H9 (cell line): ENCODE data around the gene HIPK1. TPM values are rescaled to one million over a fixed set of nuclear protein-coding genes. Genes with fewer than 3 reads are reported as not detected.

Source experiments
- DNase-seq: peaks from one replicate; pipeline ENCODE4 v3.0.0-alpha.2; 2017
- H2AFZ ChIP-seq: one replicate; pipeline ENCODE4 v1.6.1; 2013; ENCODE audit warnings: mild to moderate bottlenecking, low read length, control low read depth, moderate library complexity
- H2AK5ac ChIP-seq: 2 replicates; pipeline ENCODE4 v1.6.1; 2013; ENCODE audit warnings: low read length, control low read depth, mixed read lengths; ENCODE audit not compliant: insufficient read length
- H2BK120ac ChIP-seq: one replicate; pipeline ENCODE4 v1.6.1; 2013; ENCODE audit warnings: low read depth, mild to moderate bottlenecking, low read length, control low read depth, inconsistent platforms; ENCODE audit not compliant: poor library complexity, severe bottlenecking
- H2BK12ac ChIP-seq: 2 replicates; pipeline ENCODE4 v1.6.1; 2013; ENCODE audit warnings: low read length, control low read depth, mixed read lengths, low read depth; ENCODE audit not compliant: insufficient read length
- H2BK15ac ChIP-seq: 2 replicates; pipeline ENCODE4 v1.6.1; 2013; ENCODE audit warnings: low read depth, low read length, control low read depth
- H2BK20ac ChIP-seq: one replicate; pipeline ENCODE4 v1.6.1; 2013; ENCODE audit warnings: low read depth, mild to moderate bottlenecking, low read length, control low read depth, inconsistent platforms; ENCODE audit not compliant: poor library complexity, severe bottlenecking
- H2BK5ac ChIP-seq: 2 replicates; pipeline ENCODE4 v1.6.1; 2013; ENCODE audit warnings: low read length, control low read depth, mixed read lengths; ENCODE audit not compliant: insufficient read length
- H3K14ac ChIP-seq: 2 replicates; pipeline ENCODE4 v1.6.1; 2013; ENCODE audit warnings: low read length, control low read depth; ENCODE audit not compliant: insufficient read depth
- H3K18ac ChIP-seq: 2 replicates; pipeline ENCODE4 v1.6.1; 2013; ENCODE audit warnings: low read depth, mild to moderate bottlenecking, mixed read lengths, low read length, control low read depth; ENCODE audit not compliant: insufficient read length
- H3K23ac ChIP-seq: 2 replicates; pipeline ENCODE4 v1.6.1; 2013; ENCODE audit warnings: low read length, control low read depth, mixed read lengths, low read depth; ENCODE audit not compliant: insufficient read length
- H3K23me2 ChIP-seq: 2 replicates; pipeline ENCODE4 v1.6.1; 2013; ENCODE audit warnings: low read depth, mild to moderate bottlenecking, mixed read lengths, low read length, control low read depth; ENCODE audit not compliant: insufficient read length, poor library complexity, severe bottlenecking
- H3K27ac ChIP-seq: 2 replicates; pipeline ENCODE4 v1.5.1; 2013; ENCODE audit warnings: low read length, control low read depth, mixed read lengths, low read depth; ENCODE audit not compliant: insufficient read length
- H3K27me3 ChIP-seq: 2 replicates; pipeline ENCODE4 v1.6.1; 2013; ENCODE audit warnings: low read length, control low read depth, inconsistent platforms; ENCODE audit not compliant: insufficient read depth
- H3K4ac ChIP-seq: 2 replicates; pipeline ENCODE4 v1.6.1; 2013; ENCODE audit warnings: low read depth, mild to moderate bottlenecking, control low read depth, inconsistent platforms, low read length, moderate library complexity
- H3K4me1 ChIP-seq: 2 replicates; pipeline ENCODE4 v1.6.1; 2013; ENCODE audit warnings: low read length, control low read depth, inconsistent platforms; ENCODE audit not compliant: insufficient read depth
- H3K4me2 ChIP-seq: 2 replicates; pipeline ENCODE4 v1.6.1; 2013; ENCODE audit warnings: low read length, control low read depth, mixed read lengths; ENCODE audit not compliant: insufficient read length, insufficient read depth
- H3K56ac ChIP-seq: 2 replicates; pipeline ENCODE4 v1.6.1; 2013; ENCODE audit warnings: low read depth, mild to moderate bottlenecking, mixed read lengths, low read length, control low read depth; ENCODE audit not compliant: insufficient read length
- H3K79me1 ChIP-seq: 2 replicates; pipeline ENCODE4 v1.6.1; 2013; ENCODE audit warnings: low read depth, mild to moderate bottlenecking, moderate library complexity, low read length, control low read depth, inconsistent platforms; ENCODE audit not compliant: insufficient read depth, poor library complexity, severe bottlenecking
- H3K79me2 ChIP-seq: 2 replicates; pipeline ENCODE4 v1.6.1; 2013; ENCODE audit warnings: low read length, control low read depth, inconsistent platforms; ENCODE audit not compliant: insufficient read depth
- H3K9ac ChIP-seq: 2 replicates; pipeline ENCODE4 v1.6.1; 2013; ENCODE audit warnings: low read length, control low read depth, mixed read lengths; ENCODE audit not compliant: insufficient read length; ENCODE audit errors: extremely low read depth
- H3K9me3 ChIP-seq: one replicate; pipeline ENCODE4 v1.6.1; 2013; ENCODE audit warnings: low read depth, low read length, inconsistent platforms; ENCODE audit not compliant: control insufficient read depth
- H3T11ph ChIP-seq: one replicate; pipeline ENCODE4 v1.6.1; 2013; ENCODE audit warnings: mild to moderate bottlenecking, low read length, control low read depth, inconsistent platforms
- H4K20me1 ChIP-seq: one replicate; pipeline ENCODE4 v1.6.1; 2013; ENCODE audit not compliant: control insufficient read depth, insufficient read length, insufficient read depth
- H4K5ac ChIP-seq: 2 replicates; pipeline ENCODE4 v1.6.1; 2013; ENCODE audit warnings: low read depth, mild to moderate bottlenecking, mixed read lengths, low read length, control low read depth; ENCODE audit not compliant: insufficient read length
- H4K8ac ChIP-seq: replicated peaks from 2 replicates; pipeline ENCODE4 v1.6.1; 2013; ENCODE audit warnings: low read length, control low read depth, mixed read lengths, low read depth; ENCODE audit not compliant: insufficient read length
- H4K91ac ChIP-seq: 2 replicates; pipeline ENCODE4 v1.6.1; 2013; ENCODE audit warnings: low read depth, mild to moderate bottlenecking, moderate library complexity, mixed read lengths, low read length, control low read depth; ENCODE audit not compliant: insufficient read length
- H3K27ac Mint-ChIP-seq, 3 experiments: 2 replicates in 2 of 3; 3 replicates in 1 of 3; pipeline ENCODE4 v1.8.0; 2020 to 2021; ENCODE audit warnings: mixed read lengths in 3 of 3, mild to moderate bottlenecking in 1 of 3, moderate library complexity in 1 of 3
- H3K27me3 Mint-ChIP-seq: 2 replicates; pipeline ENCODE4 v1.8.0; 2021; ENCODE audit warnings: low read depth, mild to moderate bottlenecking, moderate library complexity, mixed read lengths
- H3K36me3 Mint-ChIP-seq, 3 experiments: 2 replicates in 2 of 3; 3 replicates in 1 of 3; pipeline ENCODE4 v1.8.0; 2020 to 2021; ENCODE audit warnings: low read depth in 3 of 3, mixed read lengths in 3 of 3; ENCODE audit not compliant: insufficient read depth in 1 of 3
- H3K4me1 Mint-ChIP-seq, 2 experiments: 2 replicates each; pipeline ENCODE4 v1.8.0; 2020; ENCODE audit warnings: mixed read lengths in 2 of 2
- H3K4me3 Mint-ChIP-seq, 2 experiments: 2 replicates in 1 of 2; 3 replicates in 1 of 2; pipeline ENCODE4 v1.8.0; 2020 to 2021; ENCODE audit warnings: mild to moderate bottlenecking in 2 of 2, mixed read lengths in 2 of 2, moderate library complexity in 1 of 2
- H3K9me3 Mint-ChIP-seq, 2 experiments: 2 replicates in 1 of 2; 3 replicates in 1 of 2; pipeline ENCODE4 v1.8.0; 2020; ENCODE audit warnings: mild to moderate bottlenecking in 2 of 2, mixed read lengths in 2 of 2, moderate library complexity in 1 of 2
- CTCF ChIP-seq: fragments of 200-600 bp; sonication (generic); conservative IDR thresholded peaks from 3 replicates; pipeline ENCODE4 v1.8.0; 2021; ENCODE audit warnings: antibody characterized with exemption, mild to moderate bottlenecking
- WGBS: extraction: QIAGEN DNeasy Blood & Tissue Kit; methylation state at CpG from one replicate; pipeline ENCODE4 v1.1.7; 2013; ENCODE audit warnings: missing lambda C conversion rate, low lambda C conversion rate, mixed read lengths; ENCODE audit not compliant: insufficient read length; ENCODE audit errors: extremely low coverage; 5-methylcytosine and 5-hydroxymethylcytosine counted together
- total RNA-seq: library from RNA; stranded (reverse); gene quantifications from 2 replicates; pipeline ENCODE4 v1.2.1, GENCODE V29; 2021

The HIPK1 gene
- total RNA-seq, 1 experiment from 2014 or later, result 65.7 TPM

GRCh38 chr1:113975211-113975895 is 46.2 kb downstream of the HIPK1 start:
- no peaks in the 10 kb centered on the region for H3K9me3 ChIP-seq
- H2BK15ac ChIP-seq, result no peak overlapping the region
- H2AK5ac ChIP-seq, result no peak overlapping the region
- H3K23me2 ChIP-seq, result peaks cover 10% of the 10 kb centered on the region
- H2BK20ac ChIP-seq, result no peak overlapping the region
- no peak overlapping the region for H3K23ac ChIP-seq
- peak overlapping the region in 2 of 3 experiments; percentile 67 to 74; a peak in 4 of 7 replicates for H3K27ac Mint-ChIP-seq
- no peaks in the 10 kb centered on the region for H3K79me2 ChIP-seq
- H3K14ac ChIP-seq, result no peak overlapping the region
- peaks cover under 1% of the 10 kb centered on the region for H3K79me1 ChIP-seq
- H3K27me3 Mint-ChIP-seq, result no peaks in the 10 kb centered on the region
- peaks cover 57% of the 10 kb centered on the region in 2 experiments for H3K4me1 Mint-ChIP-seq
- H3K9ac ChIP-seq, result no peak overlapping the region
- H3K18ac ChIP-seq, result no peak overlapping the region
- no peak overlapping the region for H3K56ac ChIP-seq
- H3K27ac ChIP-seq, result no peak overlapping the region
- H4K91ac ChIP-seq, result no peak overlapping the region
- no peak overlapping the region for H2BK12ac ChIP-seq
- no peaks in the 10 kb centered on the region for H3K9me3 Mint-ChIP-seq
- no peak overlapping the region for H3T11ph ChIP-seq
- H3K4ac ChIP-seq, result no peak overlapping the region
- no peak overlapping the region for H2AFZ ChIP-seq
- H4K5ac ChIP-seq, result no peak overlapping the region
- peaks cover 20 to 46% (median 45%) of the 10 kb centered on the region in 3 experiments for H3K36me3 Mint-ChIP-seq
- H4K8ac ChIP-seq, result no peak overlapping the region
- H3K4me3 Mint-ChIP-seq, result no peak overlapping the region
- no peaks in the 10 kb centered on the region for H4K20me1 ChIP-seq
- no CpG with 5 or more reads among the region's 4 CpGs for WGBS
- H3K4me2 ChIP-seq, result no peak overlapping the region
- no peak for TF ChIP-seq CTCF
- DNase-seq, result no peak
- H3K4me1 ChIP-seq, result peaks cover 9% of the 10 kb centered on the region
- no peaks in the 10 kb centered on the region for H3K27me3 ChIP-seq
- no peak overlapping the region for H2BK120ac ChIP-seq
- no peak overlapping the region for H2BK5ac ChIP-seq
